Tongue (tissue), 2 donors: Measurements from ENCODE around the gene ZNF300. TPM values are rescaled to one million over a fixed set of nuclear protein-coding genes. Genes with fewer than 3 reads are reported as not detected.
A peak's percentile ranks its signal among the peaks of the same experiment; 100 is the strongest.
"Not testable (repeated sequence)": the region's sequence is repeated elsewhere in the genome, so short reads cannot be mapped to it uniquely, and the experiment has no call there.

Source experiments
- DNase-seq: peaks from one replicate; pipeline ENCODE4 v3.0.0-alpha.2; 2015
- total RNA-seq: library from RNA; depleted of rRNA; stranded (reverse); fragments of >200 nt; gene quantifications from one replicate; pipeline ENCODE4 v1.2.3, GENCODE V29; 2014

Gene ZNF300
- total RNA-seq = 7.8 TPM

GRCh38 chr5:150904479-150905311 lies at the start of gene ZNF300:
TSS of gene ZNF300 (minus strand) at chr5:150904980. CDS start at chr5:150903155, 1,825 bp downstream.
- peak; percentile 98 for DNase-seq

- no peak for DNase-seq
These were observed 43.8 kb upstream of the ZNF300 start for GRCh38 chr5:150948539-150948938.

GRCh38 chr5:150946351-150946905 lies 41.6 kb upstream of the ZNF300 start:
- peak; percentile 97 for DNase-seq

- DNase-seq = no peak
These were observed 41.2 kb upstream of the ZNF300 start for GRCh38 chr5:150945947-150946346.

GRCh38 chr5:150945486-150945885 lies 40.7 kb upstream of the ZNF300 start:
- no peak for DNase-seq

GRCh38 chr5:150931368-150931965 lies 26.7 kb upstream of the ZNF300 start:
- no peak for DNase-seq

- DNase-seq = no peak
These were observed 13.8 kb upstream of the ZNF300 start for GRCh38 chr5:150918613-150919012.

GRCh38 chr5:150912312-150912814 lies 7.6 kb upstream of the ZNF300 start:
- no peak for DNase-seq

GRCh38 chr5:150905312-150905683 lies 518 bp upstream of the ZNF300 start:
- no peak for DNase-seq

GRCh38 chr5:150901446-150901845 lies 3.3 kb downstream of the ZNF300 start:
- DNase-seq = no peak

- DNase-seq = no peak
These were observed 9.1 kb downstream of the ZNF300 start for GRCh38 chr5:150895431-150896428.

GRCh38 chr5:150879358-150879757 lies 25.4 kb downstream of the ZNF300 start:
- DNase-seq = no peak

GRCh38 chr5:150862070-150862469 lies 42.7 kb downstream of the ZNF300 start:
- no peak for DNase-seq

- no peak for DNase-seq
These were observed 44.4 kb downstream of the ZNF300 start for GRCh38 chr5:150860246-150860821.

GRCh38 chr5:150856700-150857099 lies 48.1 kb downstream of the ZNF300 start:
- DNase-seq = not testable (repeated sequence)

- no peak for DNase-seq
These were observed 51.2 kb downstream of the ZNF300 start for GRCh38 chr5:150853561-150853960.

GRCh38 chr5:150851039-150851438 lies 53.7 kb downstream of the ZNF300 start:
- DNase-seq = no peak

GRCh38 chr5:150848271-150848670 lies 56.5 kb downstream of the ZNF300 start:
- DNase-seq = no peak

GRCh38 chr5:150847334-150847695 lies 57.5 kb downstream of the ZNF300 start:
- no peak for DNase-seq

GRCh38 chr5:150846654-150847333 lies 58.0 kb downstream of the ZNF300 start:
- DNase-seq = peak; percentile 91

GRCh38 chr5:150846308-150846653 lies 58.5 kb downstream of the ZNF300 start, which contains the start of gene IRGM:
TSS of gene IRGM (plus strand) at chr5:150846521. CDS start at chr5:150848124, 1,603 bp downstream.
- not testable (repeated sequence) for DNase-seq
